Measurements from ENCODE around the gene TRAF7.
"Not testable (repeated sequence)": the region's sequence is repeated elsewhere in the genome, so short reads cannot be mapped to it uniquely, and the experiment has no call there.

The TRAF7 gene

DNA sequence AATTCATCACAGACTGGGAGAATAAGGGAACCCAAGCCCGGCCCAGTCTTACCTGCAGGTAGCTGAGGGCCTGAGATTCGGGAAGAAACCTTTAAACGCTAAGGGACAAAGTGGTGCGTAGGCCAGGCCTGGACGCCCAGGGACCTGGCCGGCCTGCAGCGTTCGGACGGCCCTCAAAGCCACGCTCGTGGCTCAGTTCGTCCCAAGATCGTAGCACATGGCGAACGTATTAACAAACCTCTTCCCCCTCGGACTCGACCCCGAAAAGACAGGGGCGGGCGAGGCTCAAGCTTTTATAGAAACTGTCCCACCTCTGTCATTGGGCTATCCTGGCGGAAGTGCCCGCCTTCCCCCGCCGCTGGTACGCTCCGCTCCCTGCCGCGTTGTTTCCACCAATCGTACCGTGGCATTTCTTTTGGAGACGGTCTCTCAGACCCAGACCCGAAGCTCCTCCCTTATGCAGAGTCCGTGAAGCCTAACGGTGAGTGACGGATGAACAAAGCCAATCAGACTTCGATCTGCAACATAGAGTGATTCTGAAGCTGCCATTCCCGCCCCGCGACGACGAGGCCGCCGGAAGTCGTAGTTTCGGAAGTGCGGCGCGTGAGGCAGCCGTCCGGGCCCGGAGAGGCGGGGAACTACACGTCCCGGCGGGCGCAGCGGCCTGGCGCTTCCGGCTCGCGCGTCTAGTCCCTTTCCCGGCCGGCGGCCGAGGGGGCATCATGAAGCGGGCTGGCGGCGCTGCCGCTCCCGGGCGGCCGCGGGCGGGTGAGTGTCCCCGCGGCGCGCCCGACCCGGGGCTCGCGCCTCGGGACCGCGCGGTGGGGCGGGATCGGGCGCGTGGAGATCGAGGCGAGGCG lies at the start of gene TRAF7:
TRAF7 (plus strand) TSS at position 692 of the 860 bp plus-strand sequence. CDS start 8,139 bp downstream, outside the sequence.
- peak within 1 kb of the TSS; percentile 94 to 96 for H3K4me3 ChIP-seq (ENCODE audit: low read length in 2 of 2)
- peak within 1 kb of the TSS; percentile 82 to 92 for H3K9ac ChIP-seq (ENCODE audit: low read length in 2 of 2)
- no peaks in the 10 kb centered on the region for H3K9me3 ChIP-seq (ENCODE audit: control insufficient read depth in 2 of 2, low read length in 2 of 2)
- H3K27me3 ChIP-seq (ENCODE audit: control insufficient read depth in 1 of 2, insufficient read depth in 2 of 2, low read length in 2 of 2): no peaks in the 10 kb centered on the region
- peak within 1 kb of the TSS; percentile 98 for H3K27ac ChIP-seq (ENCODE audit: low read length)
- H3K36me3 ChIP-seq (ENCODE audit: control insufficient read depth in 2 of 2, insufficient read depth in 2 of 2, low read length in 2 of 2): peaks cover 0 to 3% of the 10 kb centered on the region in 2 donors
- peaks cover 85% of the 10 kb centered on the region for H3K4me1 ChIP-seq (ENCODE audit: control insufficient read depth, insufficient read depth, low read length)

DNA sequence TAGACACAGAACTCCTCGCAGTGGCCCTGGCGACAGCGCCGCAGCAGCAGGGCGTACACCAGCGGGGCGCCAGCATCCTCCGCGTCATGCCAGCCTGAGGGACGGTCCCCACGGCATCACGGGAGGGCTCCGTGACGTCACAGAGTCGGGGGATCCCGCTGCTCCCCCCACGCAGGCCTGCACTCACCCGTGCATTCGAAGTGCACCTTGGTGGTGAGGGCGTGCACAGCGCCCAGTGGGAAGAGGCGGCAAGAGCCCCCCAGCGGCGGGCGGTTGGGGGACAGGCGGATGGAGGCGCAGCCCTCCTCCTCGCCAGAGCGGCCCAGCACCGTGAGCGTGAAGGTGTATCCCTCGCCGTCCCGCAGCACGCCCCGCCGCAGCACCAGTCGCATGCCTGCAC lies 49.4 kb upstream of the TRAF7 start:
- not testable (repeated sequence) for H3K4me3 ChIP-seq (ENCODE audit: low read length in 2 of 2); H3K27ac ChIP-seq (ENCODE audit: low read length); H3K27me3 ChIP-seq (ENCODE audit: control insufficient read depth in 1 of 2, insufficient read depth in 2 of 2, low read length in 2 of 2); H3K4me1 ChIP-seq (ENCODE audit: control insufficient read depth, insufficient read depth, low read length); H3K9ac ChIP-seq (ENCODE audit: low read length in 2 of 2); H3K9me3 ChIP-seq (ENCODE audit: control insufficient read depth in 2 of 2, low read length in 2 of 2)
- peaks cover 0 to 14% of the 10 kb centered on the region in 2 donors for H3K36me3 ChIP-seq (ENCODE audit: control insufficient read depth in 2 of 2, insufficient read depth in 2 of 2, low read length in 2 of 2)

DNA sequence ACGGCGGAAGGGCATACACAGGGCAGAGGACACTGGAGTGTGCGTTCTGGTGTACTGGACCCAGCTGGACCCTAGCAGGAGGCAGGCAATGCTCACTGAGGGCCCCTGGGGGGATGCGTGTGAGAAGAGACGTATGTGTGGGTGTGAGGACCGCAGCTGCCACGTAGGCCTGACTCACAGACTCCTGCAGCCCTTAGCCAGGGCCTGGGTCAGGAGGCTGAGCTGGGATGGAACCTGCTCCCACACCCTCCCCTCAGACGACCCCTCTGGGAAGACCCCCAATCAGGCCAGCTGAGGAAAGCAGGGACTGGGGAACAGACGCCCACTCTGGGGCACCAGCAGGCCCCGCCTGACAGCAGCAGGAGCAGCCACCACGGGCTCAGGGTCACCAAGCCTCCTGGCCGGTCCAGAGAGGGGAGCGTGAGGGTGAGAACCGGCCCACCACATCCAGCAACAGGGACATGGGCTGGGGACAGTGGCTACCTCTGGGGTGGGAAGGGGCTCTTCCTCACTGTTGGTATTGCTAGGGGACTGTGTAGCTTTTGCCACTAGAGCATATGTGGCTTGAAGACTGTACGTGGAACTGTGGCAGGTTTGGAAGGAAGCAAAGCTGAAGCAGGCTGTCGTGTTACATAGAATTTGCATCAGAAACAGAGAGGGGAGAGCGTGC lies 48.3 kb upstream of the TRAF7 start:
- H3K4me1 ChIP-seq (ENCODE audit: control insufficient read depth, insufficient read depth, low read length); H3K27ac ChIP-seq (ENCODE audit: low read length); H3K9me3 ChIP-seq (ENCODE audit: control insufficient read depth in 2 of 2, low read length in 2 of 2); H3K27me3 ChIP-seq (ENCODE audit: control insufficient read depth in 1 of 2, insufficient read depth in 2 of 2, low read length in 2 of 2); H3K4me3 ChIP-seq (ENCODE audit: low read length in 2 of 2); H3K9ac ChIP-seq (ENCODE audit: low read length in 2 of 2): not testable (repeated sequence)
- H3K36me3 ChIP-seq (ENCODE audit: control insufficient read depth in 2 of 2, insufficient read depth in 2 of 2, low read length in 2 of 2): peaks cover 0 to 14% of the 10 kb centered on the region in 2 donors

DNA sequence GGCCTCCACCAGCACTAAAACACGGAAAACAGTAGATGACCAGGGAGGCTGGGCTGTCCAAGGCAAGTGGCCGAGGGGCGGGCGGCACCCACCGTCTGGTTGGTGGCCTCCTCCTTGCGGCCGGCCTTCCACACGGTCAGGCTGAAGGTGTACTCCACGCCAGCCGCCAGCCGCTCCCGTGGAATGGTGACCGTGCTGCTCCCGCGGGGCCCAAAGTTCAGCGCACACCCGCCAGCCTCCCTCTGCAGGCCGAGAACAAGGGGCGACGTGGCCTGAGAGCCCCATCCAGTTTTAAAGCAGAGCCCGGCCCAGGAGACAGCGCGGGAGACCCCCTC lies 47.8 kb upstream of the TRAF7 start:
- not testable (repeated sequence) for H3K4me3 ChIP-seq (ENCODE audit: low read length in 2 of 2); H3K27me3 ChIP-seq (ENCODE audit: control insufficient read depth in 1 of 2, insufficient read depth in 2 of 2, low read length in 2 of 2); H3K4me1 ChIP-seq (ENCODE audit: control insufficient read depth, insufficient read depth, low read length); H3K9me3 ChIP-seq (ENCODE audit: control insufficient read depth in 2 of 2, low read length in 2 of 2); H3K9ac ChIP-seq (ENCODE audit: low read length in 2 of 2); H3K27ac ChIP-seq (ENCODE audit: low read length)
- peaks cover 0 to 11% of the 10 kb centered on the region in 2 donors for H3K36me3 ChIP-seq (ENCODE audit: control insufficient read depth in 2 of 2, insufficient read depth in 2 of 2, low read length in 2 of 2)

DNA sequence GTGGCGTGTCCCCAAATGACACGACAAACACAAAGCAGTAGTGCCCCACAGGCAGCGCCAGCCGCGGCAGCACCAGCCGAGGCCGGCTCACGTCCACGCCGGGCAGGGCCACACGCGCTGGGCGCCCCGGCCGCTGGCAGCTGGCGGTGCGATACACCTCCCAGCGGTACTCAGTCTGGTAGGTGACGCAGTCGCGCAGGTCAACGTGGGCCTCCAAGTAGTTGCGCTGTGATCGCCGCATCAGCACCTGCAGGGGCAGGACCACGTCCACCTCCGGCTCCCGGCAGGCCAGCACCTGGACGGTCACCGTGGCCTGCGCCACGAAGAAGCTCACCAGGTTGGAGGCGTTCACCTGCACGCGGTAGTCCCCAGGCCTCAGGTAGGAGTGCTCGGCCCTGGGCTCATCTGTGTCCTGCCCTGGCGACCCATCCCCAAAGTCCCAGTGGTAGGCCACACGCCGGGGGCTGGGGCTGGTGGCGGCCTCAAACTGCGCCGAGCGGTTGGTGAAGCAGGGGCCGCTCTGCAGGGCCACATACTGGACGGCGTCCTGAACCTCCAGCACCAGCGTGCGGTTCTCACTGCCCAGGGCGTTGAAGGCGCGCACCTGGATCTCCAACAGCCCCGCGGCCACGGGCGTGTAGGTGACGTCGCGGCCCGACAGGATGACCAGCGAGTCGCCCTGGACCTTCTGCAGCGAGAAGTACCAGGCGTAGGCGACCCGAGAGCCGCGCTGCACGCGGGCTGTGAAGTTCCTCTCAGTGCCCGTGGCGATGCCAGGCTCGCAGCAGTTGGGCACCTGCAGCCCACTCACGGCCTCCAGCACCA lies 46.9 kb upstream of the TRAF7 start:
- H3K4me3 ChIP-seq (ENCODE audit: low read length in 2 of 2); H3K4me1 ChIP-seq (ENCODE audit: control insufficient read depth, insufficient read depth, low read length); H3K9me3 ChIP-seq (ENCODE audit: control insufficient read depth in 2 of 2, low read length in 2 of 2); H3K27me3 ChIP-seq (ENCODE audit: control insufficient read depth in 1 of 2, insufficient read depth in 2 of 2, low read length in 2 of 2); H3K9ac ChIP-seq (ENCODE audit: low read length in 2 of 2); H3K27ac ChIP-seq (ENCODE audit: low read length): not testable (repeated sequence)
- peaks cover 0 to 11% of the 10 kb centered on the region in 2 donors for H3K36me3 ChIP-seq (ENCODE audit: control insufficient read depth in 2 of 2, insufficient read depth in 2 of 2, low read length in 2 of 2)

DNA sequence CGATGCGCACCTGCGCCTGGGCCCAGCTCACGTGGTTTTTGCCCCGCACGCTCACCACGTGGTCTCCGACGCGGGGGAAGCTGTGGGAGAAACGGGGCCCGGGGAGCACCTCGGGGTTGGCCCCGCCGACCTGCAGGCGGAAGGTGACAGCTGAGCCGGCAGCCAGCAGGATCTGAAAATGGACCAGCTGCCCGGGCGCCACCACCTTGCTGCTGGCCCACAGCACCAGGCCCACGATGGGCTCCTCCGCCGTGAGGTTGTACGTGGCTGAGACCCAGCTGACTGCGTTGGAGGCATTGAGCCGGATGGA lies 46.4 kb upstream of the TRAF7 start:
- not testable (repeated sequence) for H3K9me3 ChIP-seq (ENCODE audit: control insufficient read depth in 2 of 2, low read length in 2 of 2)
- peaks cover 0 to 11% of the 10 kb centered on the region in 2 donors for H3K36me3 ChIP-seq (ENCODE audit: control insufficient read depth in 2 of 2, insufficient read depth in 2 of 2, low read length in 2 of 2)

DNA sequence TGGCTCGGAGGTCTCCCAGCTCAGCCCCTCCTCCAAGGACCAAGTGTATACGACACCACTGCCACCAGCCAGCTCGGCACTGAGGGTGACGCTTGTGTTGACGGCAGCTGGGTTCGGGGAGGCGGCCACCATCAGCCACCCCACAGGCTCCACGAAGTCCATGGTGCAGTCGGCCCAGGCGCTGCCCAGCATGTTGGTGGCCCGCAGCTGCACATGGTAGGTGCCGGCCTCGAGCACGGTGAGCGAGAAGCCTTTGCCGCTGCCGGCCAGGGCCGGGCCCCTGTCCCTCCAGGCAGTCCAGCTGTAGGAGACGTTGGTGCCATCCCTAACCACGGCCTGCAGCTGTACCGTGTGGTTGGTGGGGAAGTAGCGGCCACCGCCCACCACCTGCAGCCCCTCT lies 45.7 kb upstream of the TRAF7 start:
- not testable (repeated sequence) for H3K9ac ChIP-seq (ENCODE audit: low read length in 2 of 2); H3K4me3 ChIP-seq (ENCODE audit: low read length in 2 of 2); H3K9me3 ChIP-seq (ENCODE audit: control insufficient read depth in 2 of 2, low read length in 2 of 2); H3K27me3 ChIP-seq (ENCODE audit: control insufficient read depth in 1 of 2, insufficient read depth in 2 of 2, low read length in 2 of 2); H3K4me1 ChIP-seq (ENCODE audit: control insufficient read depth, insufficient read depth, low read length); H3K27ac ChIP-seq (ENCODE audit: low read length)
- H3K36me3 ChIP-seq (ENCODE audit: control insufficient read depth in 2 of 2, insufficient read depth in 2 of 2, low read length in 2 of 2): peaks cover 0 to 11% of the 10 kb centered on the region in 2 donors

More for the DNA sequence above, 46.4 kb upstream of the TRAF7 start:
- not testable (repeated sequence) for H3K4me1 ChIP-seq (ENCODE audit: control insufficient read depth, insufficient read depth, low read length); H3K27ac ChIP-seq (ENCODE audit: low read length); H3K27me3 ChIP-seq (ENCODE audit: control insufficient read depth in 1 of 2, insufficient read depth in 2 of 2, low read length in 2 of 2); H3K4me3 ChIP-seq (ENCODE audit: low read length in 2 of 2); H3K9ac ChIP-seq (ENCODE audit: low read length in 2 of 2)

DNA sequence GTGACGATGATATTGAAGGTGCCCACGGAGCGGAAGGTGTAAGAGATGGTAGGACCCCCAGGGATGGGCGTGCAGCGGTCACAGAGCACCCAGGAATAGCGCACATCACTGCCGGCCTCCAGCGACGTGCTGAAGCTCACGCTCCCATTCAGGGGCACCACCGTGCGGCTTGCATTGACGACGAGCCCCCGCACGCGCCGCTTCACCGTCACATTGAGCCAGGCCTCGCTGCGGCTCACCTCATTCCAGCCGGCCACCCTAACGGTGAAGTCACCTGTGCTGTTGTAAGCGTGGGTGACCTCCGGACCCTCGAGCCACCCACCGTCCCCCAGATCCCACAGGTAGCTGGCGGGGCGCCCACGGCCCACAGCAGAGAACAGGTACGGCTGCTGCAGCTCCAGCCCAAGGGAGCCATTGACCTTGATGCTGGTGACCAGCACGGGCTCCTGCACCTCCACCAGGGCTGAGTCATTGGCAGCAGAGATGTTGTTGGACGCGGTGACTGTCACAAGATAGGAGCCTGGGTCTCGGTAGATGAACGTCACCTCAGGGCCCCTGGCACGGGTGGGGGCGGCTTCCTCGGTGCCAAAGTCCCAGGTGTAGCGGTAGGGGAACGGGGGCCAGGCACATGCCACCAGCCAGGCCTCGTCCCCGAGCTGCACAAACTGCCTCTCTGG lies 45.1 kb upstream of the TRAF7 start:
- not testable (repeated sequence) for H3K9ac ChIP-seq (ENCODE audit: low read length in 2 of 2); H3K27ac ChIP-seq (ENCODE audit: low read length); H3K9me3 ChIP-seq (ENCODE audit: control insufficient read depth in 2 of 2, low read length in 2 of 2); H3K4me3 ChIP-seq (ENCODE audit: low read length in 2 of 2); H3K27me3 ChIP-seq (ENCODE audit: control insufficient read depth in 1 of 2, insufficient read depth in 2 of 2, low read length in 2 of 2); H3K4me1 ChIP-seq (ENCODE audit: control insufficient read depth, insufficient read depth, low read length)
- peaks cover 0 to 11% of the 10 kb centered on the region in 2 donors for H3K36me3 ChIP-seq (ENCODE audit: control insufficient read depth in 2 of 2, insufficient read depth in 2 of 2, low read length in 2 of 2)

DNA sequence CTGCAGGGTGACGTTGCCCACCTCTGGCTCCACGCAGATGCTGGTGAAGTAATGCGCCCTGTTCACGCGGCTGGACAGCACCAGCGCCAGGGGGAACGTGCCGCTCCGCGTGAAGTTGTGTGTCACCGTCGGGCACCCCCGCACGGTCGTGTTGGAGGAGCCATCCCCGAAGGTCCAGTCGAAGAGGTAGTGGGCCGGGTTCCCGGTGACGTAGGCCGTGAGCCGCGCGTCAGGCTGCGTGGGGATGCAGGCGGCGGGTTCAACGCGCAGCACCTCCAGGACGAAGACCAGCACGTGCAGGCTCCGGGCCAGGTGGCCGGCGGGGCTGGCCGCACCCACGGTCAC lies 44.6 kb upstream of the TRAF7 start:
- not testable (repeated sequence) for H3K36me3 ChIP-seq (ENCODE audit: control insufficient read depth in 2 of 2, insufficient read depth in 2 of 2, low read length in 2 of 2); H3K27me3 ChIP-seq (ENCODE audit: control insufficient read depth in 1 of 2, insufficient read depth in 2 of 2, low read length in 2 of 2); H3K27ac ChIP-seq (ENCODE audit: low read length); H3K9ac ChIP-seq (ENCODE audit: low read length in 2 of 2); H3K4me1 ChIP-seq (ENCODE audit: control insufficient read depth, insufficient read depth, low read length); H3K4me3 ChIP-seq (ENCODE audit: low read length in 2 of 2); H3K9me3 ChIP-seq (ENCODE audit: control insufficient read depth in 2 of 2, low read length in 2 of 2)

DNA sequence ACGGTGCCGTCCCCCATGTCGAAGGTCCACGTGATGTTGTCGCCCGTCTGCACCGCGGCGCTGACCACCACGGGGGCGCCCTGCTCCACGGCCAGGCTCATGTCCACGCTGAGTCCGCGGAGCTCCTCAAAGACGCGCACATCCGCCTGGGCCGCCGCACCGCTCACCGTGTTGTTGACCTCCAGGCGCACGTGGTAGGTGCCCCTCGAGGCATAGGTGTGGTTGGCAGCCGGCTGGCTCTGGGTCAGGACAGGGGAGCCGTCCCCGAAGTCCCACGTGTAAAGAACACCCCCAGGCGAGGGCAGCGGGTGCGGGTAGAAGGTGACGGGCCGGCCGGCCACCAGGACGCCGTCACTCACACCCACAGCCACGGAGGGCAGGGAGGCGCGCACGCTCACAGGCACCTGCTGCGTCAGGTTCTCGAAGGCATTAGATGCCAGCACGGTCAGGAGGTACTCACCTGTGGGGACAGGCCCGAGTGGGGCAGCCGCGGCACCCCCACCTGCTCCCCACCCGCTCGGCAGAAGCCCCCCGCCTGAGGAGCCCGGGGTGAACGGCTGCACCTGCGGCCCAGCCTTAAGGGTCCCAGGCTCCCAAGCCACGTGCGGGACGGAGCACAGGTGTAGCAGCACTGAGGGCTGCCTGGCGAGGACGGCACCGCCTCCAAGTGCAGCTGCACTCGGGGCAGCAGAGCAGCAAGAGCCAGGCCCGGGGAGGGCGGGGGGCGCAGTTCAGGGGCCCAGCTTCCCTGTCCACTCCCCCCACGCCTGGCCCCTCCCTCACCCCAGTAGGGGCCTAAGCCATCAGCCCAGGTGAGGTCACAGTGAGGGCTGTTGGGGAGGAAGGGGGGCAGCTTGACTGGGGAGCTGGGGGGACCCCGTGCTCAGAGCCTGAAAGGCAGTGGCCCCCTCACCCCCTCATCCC lies 43.9 kb upstream of the TRAF7 start:
- H3K27me3 ChIP-seq (ENCODE audit: control insufficient read depth in 1 of 2, insufficient read depth in 2 of 2, low read length in 2 of 2); H3K4me3 ChIP-seq (ENCODE audit: low read length in 2 of 2); H3K9ac ChIP-seq (ENCODE audit: low read length in 2 of 2); H3K4me1 ChIP-seq (ENCODE audit: control insufficient read depth, insufficient read depth, low read length); H3K9me3 ChIP-seq (ENCODE audit: control insufficient read depth in 2 of 2, low read length in 2 of 2); H3K27ac ChIP-seq (ENCODE audit: low read length); H3K36me3 ChIP-seq (ENCODE audit: control insufficient read depth in 2 of 2, insufficient read depth in 2 of 2, low read length in 2 of 2): not testable (repeated sequence)
